HG03280 (cell line): ENCODE measurements around the gene HYAL1.
A peak's percentile ranks its signal among the peaks of the same experiment; 100 is the strongest.

Experiments used
- ATAC-seq: cut with Tn5 transposase; IDR thresholded peaks from one replicate; pipeline ENCODE4 v1.9.1; 2021; ENCODE audit warnings: mild to moderate bottlenecking, moderate library complexity; ENCODE audit not compliant: unreplicated experiment

Gene HYAL1

DNA sequence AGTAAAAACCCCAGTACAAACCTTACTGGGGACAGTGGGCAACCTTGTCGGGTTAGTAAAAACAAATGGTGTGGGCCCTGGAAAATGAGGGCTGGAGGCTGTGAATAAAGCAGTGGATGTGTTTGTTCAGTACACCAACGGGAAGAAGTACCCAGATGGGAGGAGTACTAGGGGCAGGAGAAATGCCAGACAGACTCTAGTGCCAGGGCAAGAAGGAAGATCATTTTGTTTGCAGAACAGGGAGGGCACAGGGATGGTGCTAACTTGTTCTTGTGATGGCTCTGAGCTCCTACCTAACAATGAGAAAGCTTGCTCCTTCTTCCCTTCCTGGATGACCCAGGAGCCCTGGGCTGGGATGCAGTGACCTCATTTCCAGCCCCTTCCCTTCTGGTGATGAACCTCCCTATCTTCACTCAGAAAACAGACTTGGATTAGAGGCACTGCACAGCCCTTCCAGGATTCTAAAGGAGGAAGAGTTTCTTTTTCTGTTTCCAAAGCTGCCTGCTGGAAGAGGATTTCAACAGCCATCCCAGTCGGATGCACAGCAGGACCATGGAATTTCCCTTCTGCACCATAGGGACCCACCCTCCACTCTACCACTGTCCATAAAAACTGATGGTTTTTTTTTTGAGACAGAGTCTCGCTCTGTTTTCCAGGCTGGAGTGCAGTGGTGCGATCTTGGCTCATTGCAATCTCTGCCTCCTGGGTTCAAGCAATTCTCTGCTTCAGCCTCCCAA lies 31.1 kb upstream of the HYAL1 start:
- no peak for ATAC-seq

DNA sequence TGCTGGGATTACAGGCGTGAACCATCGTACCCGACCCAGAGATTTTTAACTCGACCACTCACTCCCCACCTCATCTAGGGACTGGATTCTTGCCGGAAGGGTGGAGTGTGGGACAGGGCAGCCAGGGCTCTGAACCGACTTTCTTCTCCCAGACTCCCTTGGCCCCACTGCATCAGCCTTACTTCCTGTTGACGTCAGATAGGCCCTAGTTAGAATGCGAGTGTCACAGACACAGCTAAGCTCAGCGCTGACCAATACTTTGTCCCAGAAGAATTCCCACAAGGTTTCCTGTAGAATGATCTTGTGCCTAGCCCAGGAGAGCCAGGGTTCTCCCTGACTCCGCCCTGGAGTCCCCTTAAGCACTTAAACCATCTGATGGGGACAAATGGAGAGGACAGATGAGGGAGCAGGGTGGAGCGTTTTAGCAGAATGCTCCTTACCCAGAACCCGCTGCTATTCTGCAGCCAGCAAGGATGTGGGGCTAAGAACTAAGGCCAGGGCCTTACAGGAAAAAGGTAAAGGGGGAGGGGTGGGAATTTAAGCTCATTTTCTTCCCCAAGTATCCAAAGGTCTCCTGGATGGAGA lies 30.5 kb upstream of the HYAL1 start:
- ATAC-seq: no peak

DNA sequence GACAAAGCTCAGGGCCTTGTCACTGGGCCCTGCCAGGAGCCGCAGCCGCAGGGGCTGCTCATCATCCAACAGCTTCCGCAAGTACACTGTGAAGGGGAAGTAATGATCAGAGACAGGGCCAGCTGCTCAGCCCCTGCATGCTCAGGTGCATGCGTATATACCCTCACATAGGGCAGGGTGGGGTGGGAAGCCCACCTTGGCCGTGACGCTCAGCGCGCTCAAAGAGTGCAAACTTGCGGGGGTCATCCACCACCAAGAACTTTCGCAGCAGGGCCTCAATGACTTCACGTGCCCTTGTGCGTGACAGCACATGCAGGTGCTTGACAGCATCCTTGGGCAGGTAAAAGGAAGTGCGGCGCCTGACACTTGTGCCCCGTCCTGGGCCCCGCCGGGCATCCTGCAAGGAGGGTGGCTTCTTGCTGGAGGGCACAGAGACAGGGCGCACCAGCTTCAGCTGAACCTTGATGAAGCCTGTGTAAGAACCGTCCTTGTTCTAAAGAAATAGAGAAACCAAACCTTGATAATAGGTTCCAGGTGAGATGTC lies 28.1 kb upstream of the HYAL1 start:
- no peak for ATAC-seq

DNA sequence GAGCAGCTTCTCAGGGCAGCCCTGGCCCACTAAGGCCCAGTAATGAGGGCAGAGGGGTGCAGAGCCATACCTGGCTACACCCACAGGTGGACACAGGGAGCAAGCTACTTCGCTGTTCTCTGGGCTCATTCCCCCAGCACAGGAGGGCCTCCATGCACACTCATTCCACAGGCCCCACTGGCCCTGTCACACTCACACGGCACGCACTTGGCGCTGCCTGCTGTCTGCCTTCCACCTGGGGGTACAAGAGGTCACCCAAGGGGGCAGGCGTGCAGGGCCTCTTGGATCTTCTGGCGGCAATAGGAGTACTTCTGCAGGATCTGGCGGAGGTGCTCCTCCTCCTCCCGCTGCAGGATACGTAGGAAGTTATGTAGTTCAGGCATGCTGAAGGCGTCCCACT lies 27.0 kb upstream of the HYAL1 start:
- ATAC-seq: no peak

DNA sequence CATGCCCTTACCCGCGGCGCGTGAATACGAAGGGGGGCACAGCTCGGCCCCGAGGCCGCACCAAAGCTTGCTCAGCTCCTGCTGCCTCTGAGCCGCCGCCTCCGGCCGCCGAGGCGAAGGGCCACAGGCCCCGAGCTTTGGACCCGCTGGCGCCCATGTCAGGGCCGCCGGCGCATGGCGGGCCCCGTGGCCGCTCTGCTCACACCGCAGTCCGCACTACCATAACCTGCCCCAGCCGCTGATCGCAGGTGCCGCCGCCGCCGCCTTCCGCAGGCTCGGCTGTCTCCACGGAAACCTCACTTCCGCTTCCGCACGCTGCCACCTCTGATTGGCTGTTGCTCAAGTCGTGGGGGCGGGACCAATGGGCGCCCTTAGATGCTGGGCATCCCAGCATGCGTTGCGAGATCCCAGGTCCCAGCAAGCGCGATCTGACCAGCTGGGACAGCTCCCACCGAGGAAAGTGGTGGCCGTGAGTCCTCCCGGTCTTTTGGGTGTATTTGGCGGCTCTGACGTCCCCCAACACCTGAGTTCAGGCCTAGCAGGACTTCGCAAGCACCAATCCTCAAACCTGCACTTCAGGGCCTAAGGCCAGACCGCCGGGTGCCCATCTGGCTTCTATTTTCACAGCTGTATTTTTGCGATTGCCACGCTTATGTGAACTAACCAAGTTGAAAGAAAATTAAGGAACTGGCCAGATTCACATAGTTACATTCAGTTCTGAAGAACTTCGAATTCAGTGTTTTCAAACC lies 24.7 kb upstream of the HYAL1 start, which contains the start of gene TUSC2:
TSS of gene TUSC2 (minus strand) at position 281 of the 749 bp plus-strand sequence. CDS start at position 157, 124 bp downstream.
- peak; percentile 86 for ATAC-seq

DNA sequence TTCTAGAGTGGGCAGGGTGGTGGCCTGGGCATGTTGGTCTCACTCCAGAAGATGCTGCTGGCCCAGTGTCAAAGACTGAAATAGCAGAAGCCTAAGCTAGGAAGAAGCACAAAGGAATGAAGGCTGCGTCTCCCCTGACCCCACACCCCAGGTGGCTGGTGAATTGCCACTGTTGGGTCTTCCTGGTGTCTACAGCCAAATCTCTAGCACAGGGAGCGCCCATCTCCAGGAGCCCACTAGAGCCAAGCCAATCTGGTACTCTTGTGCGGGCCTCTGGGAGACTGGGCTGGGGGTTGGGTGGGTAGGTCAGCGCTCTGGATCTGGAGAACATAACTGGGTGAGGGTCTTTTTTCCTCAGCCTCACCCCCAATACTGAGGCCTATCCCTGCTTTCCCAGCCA lies 23.8 kb upstream of the HYAL1 start:
- ATAC-seq: no peak

DNA sequence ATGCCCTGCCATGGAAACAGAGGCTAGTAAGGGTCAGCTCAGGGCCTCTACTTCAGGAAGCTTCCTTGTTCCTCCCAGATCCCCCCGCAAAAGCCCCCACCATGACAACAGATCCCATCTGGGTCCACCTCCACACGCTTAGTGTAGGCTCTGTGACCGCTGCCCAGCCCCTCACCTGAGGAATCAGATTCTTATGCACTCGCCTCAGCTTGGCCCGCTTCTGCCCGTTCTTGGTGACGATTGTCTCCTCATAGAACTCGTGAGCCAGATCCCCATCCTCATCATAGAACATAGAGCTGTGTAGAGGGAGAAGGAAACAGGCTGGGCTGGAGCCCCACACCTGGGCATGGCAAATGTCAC lies 22.8 kb upstream of the HYAL1 start:
- no peak for ATAC-seq

DNA sequence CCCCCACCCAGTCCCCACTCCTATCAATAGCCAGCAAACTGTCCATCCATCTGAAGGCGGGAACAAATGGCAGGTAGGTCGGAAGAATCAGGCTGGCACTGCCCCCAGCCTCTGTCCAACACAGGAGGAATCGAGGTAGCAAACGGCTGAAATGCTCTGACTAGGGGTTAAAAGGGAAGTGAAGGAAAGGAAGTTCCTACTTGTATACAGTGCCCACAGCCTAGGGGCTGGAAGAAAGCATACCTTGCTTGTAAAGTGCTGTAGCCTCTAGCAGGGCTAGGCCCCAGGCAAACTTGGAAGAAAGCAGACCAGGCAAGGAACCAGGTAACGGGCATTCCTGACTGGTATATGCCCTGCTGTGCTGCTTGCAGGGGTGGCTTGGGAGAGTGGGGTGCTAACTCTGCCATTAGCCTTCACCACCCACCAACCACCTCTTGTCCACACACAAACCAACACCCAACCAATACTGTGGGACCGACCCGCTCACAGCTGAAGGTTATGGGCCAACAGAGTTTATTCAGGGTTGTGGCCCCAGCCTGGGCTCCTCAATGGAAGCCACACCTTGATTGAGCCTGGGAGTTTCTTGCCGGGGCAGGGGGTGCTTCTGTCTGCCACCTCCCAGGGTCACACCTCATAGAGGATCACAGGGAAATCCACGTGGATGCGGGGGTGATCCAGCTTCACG lies 22.3 kb upstream of the HYAL1 start:
- ATAC-seq: no peak

DNA sequence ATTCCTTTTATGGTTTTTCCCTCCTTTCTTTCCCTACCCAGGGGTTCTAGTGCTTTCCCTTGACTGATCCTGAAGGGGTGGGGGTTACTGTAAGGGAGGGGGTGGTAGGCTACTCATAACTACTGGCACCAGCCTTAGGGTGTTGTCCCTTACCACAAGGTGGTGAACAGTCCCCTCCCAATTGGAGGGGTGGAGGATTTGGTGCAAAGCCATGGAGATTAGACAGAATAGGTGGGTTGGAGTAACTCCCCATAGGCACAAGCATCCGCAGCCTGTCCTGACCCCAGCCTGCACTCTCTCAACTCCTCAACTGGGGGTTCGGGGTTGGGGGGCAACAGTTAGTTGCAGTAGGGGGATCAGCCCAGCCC lies 21.7 kb upstream of the HYAL1 start:
- ATAC-seq: no peak

DNA sequence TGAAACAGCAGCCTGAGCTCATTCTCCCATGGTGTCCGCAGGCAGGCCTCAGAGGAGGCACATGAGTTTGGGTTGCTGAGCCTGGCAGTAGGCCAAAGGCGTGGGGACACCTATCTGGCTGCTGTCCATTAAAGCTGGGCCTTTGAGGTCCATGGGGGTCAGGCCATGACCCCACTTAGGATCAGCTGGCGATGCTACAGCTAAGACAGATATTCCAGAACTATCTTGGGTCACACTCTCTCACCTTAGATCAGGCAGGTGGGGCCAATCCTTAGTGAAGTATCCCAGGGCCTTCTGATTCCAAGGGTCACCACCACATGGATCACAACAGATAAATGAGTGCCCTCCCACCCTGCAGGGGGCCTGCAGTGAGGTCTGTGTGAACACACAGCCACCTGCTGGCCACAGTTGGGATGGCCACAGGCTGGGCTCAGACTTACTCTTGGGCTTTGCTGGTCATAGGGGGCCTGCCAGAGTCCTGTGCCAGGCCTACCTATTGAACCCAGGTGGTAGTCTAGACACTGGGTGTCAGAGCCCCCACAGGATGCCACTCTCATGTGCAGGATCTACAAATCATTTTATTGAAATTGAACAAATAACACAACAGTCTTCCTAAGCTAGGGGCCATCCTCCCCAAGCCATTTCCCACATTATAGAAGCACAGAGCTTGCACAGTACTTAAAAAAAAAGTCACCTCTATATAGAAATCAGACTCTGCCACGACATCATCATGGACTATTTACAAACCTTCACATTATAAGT lies 21.2 kb upstream of the HYAL1 start:
- no peak for ATAC-seq

DNA sequence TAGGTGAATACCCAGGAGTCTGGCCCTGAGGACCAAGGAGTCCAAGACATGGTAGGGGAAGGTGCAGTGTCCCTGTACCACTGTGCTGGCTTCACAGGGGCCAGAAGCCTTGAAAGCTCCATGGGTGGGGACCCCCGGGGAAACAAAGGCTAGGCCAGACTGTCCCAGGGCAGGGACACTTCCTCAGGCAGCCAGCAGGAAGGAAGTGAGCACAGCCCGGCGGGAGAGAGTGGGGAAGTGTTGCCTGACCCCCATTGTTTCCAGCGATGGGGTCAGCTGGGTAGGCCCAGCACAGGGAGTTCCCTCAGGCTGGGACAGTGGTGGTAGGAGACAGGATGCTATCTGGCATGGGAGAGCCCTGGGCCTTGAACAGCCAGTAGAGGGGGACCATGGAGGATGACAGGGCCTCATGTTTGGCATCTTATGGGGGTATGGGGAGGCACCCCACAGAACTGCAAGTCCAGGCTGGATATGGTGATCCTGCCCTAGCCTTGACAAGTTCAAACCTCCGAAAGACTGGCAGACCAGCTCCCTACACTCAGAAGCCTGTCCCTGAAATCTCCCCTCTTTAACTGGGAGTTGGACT lies 20.3 kb upstream of the HYAL1 start:
- ATAC-seq: no peak

DNA sequence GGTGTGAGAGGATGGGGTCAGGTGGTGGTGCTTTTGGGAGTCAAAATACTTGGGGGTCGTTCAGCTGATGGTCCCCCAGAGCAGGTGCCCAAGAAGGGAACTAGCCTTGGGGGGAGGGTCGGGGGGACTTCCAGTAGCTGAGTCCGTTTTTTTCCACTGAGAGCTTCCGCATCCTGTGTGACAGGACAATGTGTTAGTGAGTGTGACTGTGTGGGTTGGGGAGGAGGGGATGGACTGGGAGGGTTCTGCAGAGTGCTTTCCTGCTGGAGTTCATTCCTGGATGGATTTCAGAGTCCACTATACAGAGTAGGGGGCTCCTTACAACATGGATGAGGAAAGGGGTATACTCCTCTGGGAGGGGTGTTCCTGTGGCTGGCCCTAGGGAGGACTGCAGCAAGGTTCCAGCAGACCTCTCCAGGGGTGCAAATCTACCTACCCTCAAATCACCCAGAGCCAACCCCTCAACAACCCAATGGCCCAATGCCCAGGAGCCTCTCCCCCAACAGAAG lies 19.8 kb upstream of the HYAL1 start:
- ATAC-seq: no peak

DNA sequence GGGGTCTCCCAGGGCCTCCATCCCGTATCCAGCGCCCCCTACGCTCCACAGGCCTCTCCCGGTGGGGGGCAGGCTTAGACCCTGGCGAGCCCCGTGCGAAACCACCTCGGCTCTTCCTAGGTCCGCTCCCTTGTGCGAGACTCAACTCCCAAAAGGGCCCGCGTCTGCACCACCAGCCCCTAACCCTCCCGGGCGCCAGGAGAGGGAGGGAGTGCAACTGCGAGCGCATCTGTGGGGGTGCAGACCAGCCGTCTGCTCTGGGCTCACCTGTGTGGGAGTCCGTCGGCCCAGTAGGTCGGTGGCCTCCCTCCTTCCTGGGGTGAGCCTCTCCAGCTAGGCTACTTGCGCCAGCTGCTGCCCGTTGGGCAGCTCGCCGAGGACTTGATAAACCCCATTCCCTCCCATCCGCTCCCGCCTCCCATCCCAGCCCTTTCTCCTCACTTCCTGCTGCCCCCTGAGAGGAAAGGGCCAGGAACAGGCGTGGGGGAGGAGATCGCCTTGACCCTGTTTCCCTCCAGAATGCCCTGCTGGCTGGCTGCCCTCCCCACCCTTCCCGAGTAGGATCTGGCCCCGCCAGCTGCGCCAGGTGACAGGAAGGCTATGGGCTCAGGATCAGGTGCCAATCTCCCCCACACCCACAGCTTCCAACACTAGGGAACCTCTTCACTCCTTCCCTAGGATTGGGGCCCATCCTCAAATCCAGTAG lies 19.2 kb upstream of the HYAL1 start, which contains the start of gene HYAL2:
TSS of gene HYAL2 (minus strand) at position 360 of the 706 bp plus-strand sequence. CDS start 2,256 bp downstream, outside the sequence.
- no peak for ATAC-seq

DNA sequence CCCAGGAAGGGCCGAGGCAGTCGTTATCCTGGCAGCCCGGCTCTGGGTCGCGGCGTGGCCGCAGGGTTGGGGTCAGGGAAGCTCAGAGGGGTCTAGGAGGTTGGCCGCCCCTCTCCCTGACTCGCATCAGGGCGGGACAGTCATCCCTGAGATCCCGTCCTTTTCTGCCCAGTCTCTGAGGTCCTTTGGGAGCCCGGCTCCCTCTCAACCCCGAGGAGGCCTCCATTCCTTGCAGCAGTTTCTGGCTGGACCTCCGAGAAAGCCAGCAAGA lies 18.7 kb upstream of the HYAL1 start:
- ATAC-seq: no peak

DNA sequence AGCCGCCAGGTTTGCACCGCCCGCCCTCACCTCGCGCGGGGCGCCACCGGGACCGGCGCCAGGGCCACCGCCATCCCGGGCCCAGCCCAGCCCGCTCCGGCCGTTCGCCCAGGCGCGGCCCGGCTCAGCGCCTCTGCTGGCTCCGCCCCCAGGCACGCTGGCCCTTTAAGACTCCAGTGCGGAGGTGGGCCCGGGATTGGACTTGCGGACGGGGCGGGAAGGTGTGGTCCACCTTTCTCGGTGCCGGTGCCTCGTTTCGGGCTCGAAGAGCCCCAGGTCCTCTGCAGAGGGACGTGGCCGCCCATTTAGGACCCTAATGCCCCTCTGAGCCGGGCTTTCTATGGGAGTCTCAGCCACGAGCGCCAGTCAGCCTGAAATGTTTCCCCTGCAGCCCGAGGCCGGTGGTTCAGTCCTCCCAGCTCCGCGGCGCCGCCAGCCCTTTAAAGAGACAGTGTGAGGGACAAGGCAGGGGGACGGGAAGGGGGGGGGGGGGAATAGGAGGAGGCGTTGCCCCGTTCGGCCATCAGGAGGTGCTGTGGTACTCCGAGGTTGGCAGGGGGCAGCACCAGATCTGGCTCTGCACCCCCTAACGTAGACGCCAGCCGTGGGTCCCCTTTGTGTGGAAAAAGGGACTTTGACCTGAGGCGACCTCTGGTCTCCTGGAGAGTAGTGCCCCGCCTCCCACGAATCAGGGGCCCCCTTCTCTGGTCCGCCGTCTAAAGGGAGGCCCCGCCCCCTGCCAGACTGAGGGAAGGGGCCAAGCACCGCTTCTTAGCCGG lies 18.2 kb upstream of the HYAL1 start:
- peak; percentile 74 for ATAC-seq

DNA sequence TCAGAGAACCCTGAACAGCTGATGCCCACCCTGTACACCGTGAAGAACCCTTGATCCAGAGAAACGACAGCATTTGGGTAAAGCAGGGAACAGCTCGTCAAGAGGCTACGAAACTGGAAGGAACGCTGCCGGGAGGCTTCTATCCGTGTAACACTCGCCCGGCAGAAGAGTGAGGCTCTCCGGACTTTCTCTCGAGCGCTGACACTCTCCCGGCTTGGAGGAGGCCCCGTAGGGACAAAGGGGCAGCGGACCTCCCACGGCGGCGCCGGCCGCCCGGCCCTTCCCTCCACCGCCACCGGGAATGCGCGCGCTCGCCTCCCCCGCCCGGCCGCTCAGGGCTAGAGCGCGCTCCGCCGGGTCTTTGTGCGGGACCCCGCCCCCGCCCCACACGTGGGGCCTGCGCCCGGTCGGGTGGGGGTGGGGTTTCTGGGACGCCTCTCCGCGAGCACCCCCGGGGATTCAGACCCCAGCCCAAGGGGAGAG lies 17.5 kb upstream of the HYAL1 start:
- peak; percentile 49 for ATAC-seq

DNA sequence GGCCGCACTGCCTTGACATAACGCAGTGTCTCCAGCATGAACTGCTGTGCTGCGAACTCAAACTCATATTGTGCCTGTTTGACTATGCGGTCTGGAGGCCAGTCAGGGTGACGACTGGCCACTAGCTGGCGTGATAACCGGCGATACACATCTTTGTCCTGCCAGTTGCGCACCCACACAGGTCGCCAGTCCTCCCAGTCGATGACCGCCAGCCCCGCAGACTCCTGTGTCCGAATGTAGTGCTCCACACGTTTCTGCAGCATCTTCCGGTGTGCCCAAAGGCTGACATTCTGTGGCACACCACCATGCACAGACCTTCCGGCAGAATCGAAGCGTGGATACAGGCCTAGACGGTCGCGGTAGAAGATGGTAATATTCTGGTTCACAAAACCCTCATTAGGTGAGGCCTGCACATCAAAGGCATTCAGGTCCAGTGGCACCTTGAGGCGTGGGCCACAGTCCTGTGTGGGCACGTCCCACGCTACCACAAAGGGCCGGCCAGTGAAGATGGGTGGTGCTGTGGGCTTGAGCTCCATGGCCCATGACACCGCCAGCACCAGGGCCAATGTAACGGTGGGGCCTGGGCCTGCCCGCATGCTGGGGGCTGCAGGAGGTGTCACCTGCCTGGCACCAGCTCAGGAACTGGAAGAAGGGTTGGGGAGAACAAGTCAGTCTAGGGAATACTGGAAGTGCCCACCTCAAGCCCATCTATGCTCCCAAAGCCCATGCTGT lies 16.7 kb upstream of the HYAL1 start:
- ATAC-seq: no peak
